ENCODE data around the gene HSD17B3. TPM values are rescaled to one million over a fixed set of nuclear protein-coding genes. Genes with fewer than 3 reads are reported as not detected.

HSD17B3 gene
- polyA plus RNA-seq, 3 donors = 0.49 to 1.2 (median 0.86) TPM

Other genes starting within 250 kb of the HSD17B3 start
- 10 to 100 TPM; 32.6 to 44.5 (median 38.7) TPM for gene SLC35D2, start 81.5 kb upstream of the HSD17B3 start, polyA plus RNA-seq (ENCODE audit: insufficient read length in 3 of 3)
- 1 to 10 TPM; 7.9 to 9.7 (median 9.2) TPM for gene ZNF367, start 116.2 kb upstream of the HSD17B3 start, polyA plus RNA-seq (ENCODE audit: insufficient read length in 3 of 3)
- gene HABP4, start 148.0 kb upstream of the HSD17B3 start, polyA plus RNA-seq (ENCODE audit: insufficient read length in 3 of 3) = 10 to 100 TPM; 19.1 to 21.9 (median 19.8) TPM